OCI-LY7 (cell line): Measurements from ENCODE around the gene FGF18. TPM values are rescaled to one million over a fixed set of nuclear protein-coding genes. Genes with fewer than 3 reads are reported as not detected.

Experiments used
- BruUV-seq: library from RNA; stranded (reverse); fragments of 400-500 nt; replicated peaks from 2 replicates; lab custom pipeline; 2021; lab: Mats Ljungman, UMichigan
- CTCF ChIA-PET: fragments of 300-600 bp; sonication (Branson Sonifier 250); formaldehyde crosslinking; loops from one replicate; lab custom pipeline; 2022; ENCODE audit warnings: antibody characterized with exemption; ENCODE audit not compliant: unreplicated experiment; lab: Charles Lee
- POLR2A ChIA-PET: fragments of 300-600 bp; sonication (Branson Sonifier 250); formaldehyde crosslinking; loops from one replicate; lab custom pipeline; 2022; ENCODE audit warnings: antibody characterized with exemption; lab: Charles Lee
- DNase-seq: peaks from one replicate; pipeline ENCODE4 v3.0.0-alpha.2; 2015; ENCODE audit warnings: low spot score
- H2AFZ ChIP-seq: fragments of 200-600 bp; sonication (generic), shearing (Covaris generic); 2 replicates; pipeline ENCODE4 v1.6.1; 2014; ENCODE audit warnings: mild to moderate bottlenecking, antibody characterized with exemption, low read length, moderate library complexity
- H3K27ac ChIP-seq: fragments of 200-600 bp; sonication (generic); 2 replicates; pipeline ENCODE4 v1.5.1; 2014; ENCODE audit warnings: mixed run types, low read depth, mild to moderate bottlenecking, moderate library complexity, low read length, inconsistent platforms; ENCODE audit not compliant: poor library complexity, severe bottlenecking
- H3K36me3 ChIP-seq: fragments of 200-600 bp; sonication (generic); 2 replicates; pipeline ENCODE4 v1.6.1; 2014; ENCODE audit warnings: mild to moderate bottlenecking, antibody characterized with exemption, low read length, moderate library complexity, mixed read lengths; ENCODE audit not compliant: insufficient read depth
- H3K4me1 ChIP-seq: fragments of 200-600 bp; sonication (generic); 2 replicates; pipeline ENCODE4 v1.5.1; 2014; ENCODE audit warnings: mild to moderate bottlenecking, low read length; ENCODE audit not compliant: insufficient read depth, poor library complexity, severe bottlenecking
- H3K4me2 ChIP-seq: fragments of 200-600 bp; sonication (generic); 2 replicates; pipeline ENCODE4 v1.6.1; 2014; ENCODE audit warnings: mild to moderate bottlenecking, low read length
- H3K4me3 ChIP-seq: fragments of 200-600 bp; sonication (generic); 2 replicates; pipeline ENCODE4 v1.5.1; 2014; ENCODE audit warnings: mild to moderate bottlenecking, low read depth, low read length; ENCODE audit not compliant: poor library complexity, severe bottlenecking
- H3K79me2 ChIP-seq: fragments of 200-600 bp; sonication (generic); 2 replicates; pipeline ENCODE4 v1.6.1; 2016; ENCODE audit warnings: low read depth, mild to moderate bottlenecking, low read length, moderate library complexity, mixed read lengths; ENCODE audit not compliant: insufficient read depth
- H3K9me2 ChIP-seq: fragments of 200-600 bp; sonication (generic); 2 replicates; pipeline ENCODE4 v1.6.1; 2016; ENCODE audit warnings: mild to moderate bottlenecking, low read length, mixed read lengths; ENCODE audit not compliant: insufficient read depth
- H3K9me3 ChIP-seq: fragments of 200-600 bp; sonication (generic); 2 replicates; pipeline ENCODE4 v1.6.1; 2014; ENCODE audit warnings: mild to moderate bottlenecking, mixed run types, low read length, mixed read lengths
- H4K20me1 ChIP-seq: fragments of 200-600 bp; sonication (generic); 2 replicates; pipeline ENCODE4 v1.6.1; 2014; ENCODE audit warnings: mild to moderate bottlenecking, antibody characterized with exemption, low read length, moderate library complexity, mixed read lengths; ENCODE audit not compliant: insufficient read depth
- EZH2phosphoT487 ChIP-seq: fragments of 200-600 bp; sonication (generic); IDR thresholded peaks from 2 replicates; pipeline ENCODE4 v1.6.1; 2018; ENCODE audit warnings: low read depth, borderline replicate concordance, mild to moderate bottlenecking, mixed run types, antibody characterized with exemption, low read length, moderate library complexity, mixed read lengths
- intact Hi-C: fragments of 100-400 bp; cut with micrococcal nuclease; formaldehyde crosslinking; loops from one replicate; pipeline ENCODE4 v1.10.0; 2022; ENCODE audit not compliant: unreplicated experiment
- total RNA-seq, 2 experiments: library from RNA; depleted of rRNA in 1 of 2; stranded (reverse); fragments of >200 nt in 1 of 2; shearing (Covaris generic) in 1 of 2; gene quantifications; 2 replicates each; pipeline ENCODE4 v1.2.3, GENCODE V29; 2014 to 2022
- TF ChIP-seq, protein P1 (sequence below): fragments of 200-600 bp; sonication (generic); conservative IDR thresholded peaks from 2 replicates; pipeline ENCODE4 v1.5.1; 2014; ENCODE audit warnings: mild to moderate bottlenecking, antibody characterized with exemption, low read length, moderate library complexity, mixed read lengths

FGF18 gene
- total RNA-seq, 2 experiments from 2014 or later, result 0.16 TPM; not detected in 1

DNA sequence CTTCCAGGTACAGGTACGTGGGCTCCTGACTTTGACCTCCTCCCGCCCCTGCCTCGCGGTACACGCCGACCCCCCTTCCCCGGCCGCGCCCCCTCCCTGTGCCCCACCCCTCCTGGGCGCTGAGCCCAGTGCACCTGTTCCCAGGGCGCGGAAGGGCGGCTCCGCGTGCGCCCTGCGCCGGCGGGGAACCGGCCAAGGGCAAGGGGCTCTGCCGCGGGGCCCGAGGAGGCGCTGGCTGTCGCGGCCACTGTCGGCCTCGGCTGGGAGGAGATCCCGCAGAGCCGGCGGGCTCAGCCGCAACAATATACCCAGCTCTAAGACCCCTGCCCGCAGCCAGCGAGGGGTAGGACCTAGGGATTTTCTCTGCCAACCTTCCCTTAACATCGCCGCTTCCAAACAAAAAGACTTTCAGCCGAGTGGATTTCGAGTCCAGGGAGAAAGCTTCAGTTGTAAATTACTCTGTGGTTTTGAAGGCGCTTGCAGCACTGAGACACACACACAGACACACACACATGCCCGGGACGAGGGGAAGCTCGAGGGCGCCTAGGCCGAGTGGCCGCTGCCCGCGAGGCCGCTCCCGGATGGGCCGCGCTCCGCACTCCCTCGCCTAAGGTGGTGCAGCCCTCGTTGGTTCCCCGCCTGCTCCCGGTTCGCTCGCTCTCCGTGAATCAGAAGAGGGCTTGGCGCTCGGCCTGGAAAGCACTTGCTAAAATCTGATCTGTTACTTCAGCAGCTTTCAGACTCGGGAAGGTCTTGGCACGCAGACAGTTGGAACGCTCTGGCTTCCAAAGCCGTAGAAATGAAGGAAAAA, 1.2 kb downstream of the FGF18 start:
- Histone ChIP-seq H3K9me3 (no peaks in the 10 kb centered on the region), H3K27ac (no peak overlapping the region), H3K79me2 (no peaks in the 10 kb centered on the region), H3K36me3 (no peaks in the 10 kb centered on the region), H3K4me2 (no peak overlapping the region), H3K9me2 (no peaks in the 10 kb centered on the region), H3K4me1 (peaks cover 6% of the 10 kb centered on the region), H4K20me1 (peaks cover 8% of the 10 kb centered on the region; the same call in 1 of the 2 replicates), H3K4me3 (no peak overlapping the region), H2AFZ (no peak overlapping the region)
- no peak for DNase-seq
- TF ChIP-seq EZH2phosphoT487, result no peak
- TF ChIP-seq, protein P1, sequence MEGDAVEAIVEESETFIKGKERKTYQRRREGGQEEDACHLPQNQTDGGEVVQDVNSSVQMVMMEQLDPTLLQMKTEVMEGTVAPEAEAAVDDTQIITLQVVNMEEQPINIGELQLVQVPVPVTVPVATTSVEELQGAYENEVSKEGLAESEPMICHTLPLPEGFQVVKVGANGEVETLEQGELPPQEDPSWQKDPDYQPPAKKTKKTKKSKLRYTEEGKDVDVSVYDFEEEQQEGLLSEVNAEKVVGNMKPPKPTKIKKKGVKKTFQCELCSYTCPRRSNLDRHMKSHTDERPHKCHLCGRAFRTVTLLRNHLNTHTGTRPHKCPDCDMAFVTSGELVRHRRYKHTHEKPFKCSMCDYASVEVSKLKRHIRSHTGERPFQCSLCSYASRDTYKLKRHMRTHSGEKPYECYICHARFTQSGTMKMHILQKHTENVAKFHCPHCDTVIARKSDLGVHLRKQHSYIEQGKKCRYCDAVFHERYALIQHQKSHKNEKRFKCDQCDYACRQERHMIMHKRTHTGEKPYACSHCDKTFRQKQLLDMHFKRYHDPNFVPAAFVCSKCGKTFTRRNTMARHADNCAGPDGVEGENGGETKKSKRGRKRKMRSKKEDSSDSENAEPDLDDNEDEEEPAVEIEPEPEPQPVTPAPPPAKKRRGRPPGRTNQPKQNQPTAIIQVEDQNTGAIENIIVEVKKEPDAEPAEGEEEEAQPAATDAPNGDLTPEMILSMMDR, result no peak
- POLR2A ChIA-PET, result no interaction called here
- no TSS peak for BruUV-seq
- CTCF ChIA-PET, result no interaction called here
- intact Hi-C loops, result no loop called here

DNA sequence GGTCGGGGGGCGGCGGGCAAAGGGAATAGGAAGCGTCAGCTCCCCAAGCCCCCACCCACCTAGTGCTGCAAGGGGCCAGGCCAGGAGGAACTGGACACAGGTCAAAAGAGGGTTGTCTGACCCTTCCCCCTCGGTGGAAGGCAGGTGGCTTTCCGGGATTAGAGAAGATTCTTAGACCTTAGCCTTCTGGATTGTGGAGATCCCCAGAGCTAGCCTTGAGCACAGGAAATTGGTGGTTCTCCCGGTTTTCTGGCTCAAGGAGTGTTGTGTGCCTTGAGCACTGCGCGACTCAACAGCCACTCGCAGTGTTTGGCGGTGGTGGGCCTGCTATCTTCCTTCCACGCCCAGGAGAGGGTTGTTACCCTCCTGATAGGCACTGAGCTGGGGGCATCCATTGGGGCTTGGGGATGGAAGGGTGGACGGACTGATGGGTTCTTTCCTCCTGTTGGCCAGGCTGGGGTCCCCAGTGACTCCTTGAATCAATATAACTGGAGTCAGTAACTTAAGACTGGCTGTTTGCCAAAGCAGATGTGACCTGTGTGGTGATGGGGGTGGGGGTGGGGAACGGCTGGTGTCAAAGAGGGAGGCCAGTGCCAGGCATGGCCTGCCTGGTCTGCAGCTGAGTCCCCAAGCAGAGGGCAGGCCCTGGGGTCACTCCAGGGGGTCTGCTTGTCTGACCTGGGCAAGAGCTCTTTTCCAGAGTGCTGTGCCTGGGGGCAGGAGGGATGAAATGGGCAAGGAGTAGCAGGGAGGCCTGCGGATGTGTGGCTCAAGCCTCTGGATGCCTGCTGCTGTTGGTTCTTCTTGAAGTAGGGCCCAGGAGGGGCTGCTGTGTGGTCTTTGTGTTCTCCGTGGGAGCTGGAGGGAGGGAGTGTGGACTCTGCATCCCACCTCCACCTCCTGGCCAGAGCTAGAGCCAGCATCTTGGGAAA, 2.1 kb downstream of the FGF18 start:
- intact Hi-C loops, result no loop called here

More for the DNA sequence above, 2.1 kb downstream of the FGF18 start:
- Histone ChIP-seq H2AFZ (no peak overlapping the region), H4K20me1 (peaks cover 8% of the 10 kb centered on the region; the same call in 1 of the 2 replicates), H3K4me1 (peaks cover 6% of the 10 kb centered on the region), H3K79me2 (no peaks in the 10 kb centered on the region), H3K4me3 (no peak overlapping the region), H3K4me2 (no peak overlapping the region), H3K9me3 (no peaks in the 10 kb centered on the region), H3K9me2 (no peaks in the 10 kb centered on the region), H3K36me3 (no peaks in the 10 kb centered on the region), H3K27ac (no peak overlapping the region)
- no peak for TF ChIP-seq EZH2phosphoT487
- TF ChIP-seq, protein P1, result no peak
- ChIA-PET POLR2A (no interaction called here), CTCF (no interaction called here)
- no peak for DNase-seq
- no TSS peak for BruUV-seq
